ENCODE measurements around the gene HOXB3. TPM values are rescaled to one million over a fixed set of nuclear protein-coding genes. Genes with fewer than 3 reads are reported as not detected.

HOXB3 gene
- total RNA-seq, 1 experiment from 2014 or later: 8.8 TPM

DNA sequence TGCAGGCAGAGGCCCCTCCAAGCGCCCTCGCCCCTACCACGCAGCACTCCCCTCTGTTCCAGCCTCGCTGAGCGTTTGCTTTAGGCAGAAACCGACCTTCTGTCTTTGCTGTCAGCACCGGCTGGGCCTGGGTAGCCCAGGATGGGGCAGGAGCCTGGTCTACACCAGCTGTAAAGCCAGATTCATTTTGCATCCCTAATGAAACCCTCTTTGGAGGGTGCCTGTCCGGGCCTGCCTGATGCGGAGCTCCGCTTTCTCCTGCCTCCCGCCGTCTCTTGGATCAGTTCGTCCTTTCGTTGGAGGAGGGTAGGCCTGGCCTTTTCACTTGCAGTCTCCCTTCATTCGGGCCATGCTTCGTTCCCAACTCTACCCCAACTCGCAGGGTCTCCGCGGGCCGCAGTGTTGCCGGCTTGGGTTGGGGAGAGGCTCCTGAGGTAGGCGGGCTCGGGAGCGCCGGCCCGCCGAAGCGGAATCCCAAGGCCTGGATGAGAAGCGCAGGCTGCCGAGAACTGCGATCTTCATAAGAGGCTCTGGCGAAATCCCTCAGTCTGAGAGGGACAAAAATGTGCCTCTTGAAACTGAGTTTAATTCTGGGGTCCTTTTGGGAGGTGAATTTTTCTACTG is 29.9 kb upstream of the HOXB3 start:
- DNase-seq: no peak
- no peaks in the 10 kb centered on the region for H3K4me1 ChIP-seq
- H3K27me3 ChIP-seq: peaks cover 30% of the 10 kb centered on the region
- H3K9me3 ChIP-seq (replicated peaks): no peaks in the 10 kb centered on the region
- no peak overlapping the region for H3K27ac ChIP-seq
- no peak overlapping the region for H3K4me3 ChIP-seq
- no peaks in the 10 kb centered on the region for H3K36me3 ChIP-seq

- H3K9me3 ChIP-seq (replicated peaks): no peaks in the 10 kb centered on the region
- H3K27me3 ChIP-seq: peaks cover 18% of the 10 kb centered on the region
- H3K27ac ChIP-seq: no peak overlapping the region
- H3K36me3 ChIP-seq: no peaks in the 10 kb centered on the region
- H3K4me3 ChIP-seq: peak overlapping the region; percentile 34
- H3K4me1 ChIP-seq: no peaks in the 10 kb centered on the region
- peak; percentile 74 to 89 for DNase-seq
Measured at GRCh38 chr17:48618256-48618896, 28.3 kb upstream of the HOXB3 start.

GRCh38 chr17:48617471-48618255 is 27.6 kb upstream of the HOXB3 start:
- H3K36me3 ChIP-seq: no peaks in the 10 kb centered on the region
- no peak overlapping the region for H3K4me3 ChIP-seq
- no peak for DNase-seq
- H3K27ac ChIP-seq: no peak overlapping the region
- no peaks in the 10 kb centered on the region for H3K9me3 ChIP-seq (replicated peaks)
- H3K27me3 ChIP-seq: peaks cover 18% of the 10 kb centered on the region
- H3K4me1 ChIP-seq: no peaks in the 10 kb centered on the region

DNA sequence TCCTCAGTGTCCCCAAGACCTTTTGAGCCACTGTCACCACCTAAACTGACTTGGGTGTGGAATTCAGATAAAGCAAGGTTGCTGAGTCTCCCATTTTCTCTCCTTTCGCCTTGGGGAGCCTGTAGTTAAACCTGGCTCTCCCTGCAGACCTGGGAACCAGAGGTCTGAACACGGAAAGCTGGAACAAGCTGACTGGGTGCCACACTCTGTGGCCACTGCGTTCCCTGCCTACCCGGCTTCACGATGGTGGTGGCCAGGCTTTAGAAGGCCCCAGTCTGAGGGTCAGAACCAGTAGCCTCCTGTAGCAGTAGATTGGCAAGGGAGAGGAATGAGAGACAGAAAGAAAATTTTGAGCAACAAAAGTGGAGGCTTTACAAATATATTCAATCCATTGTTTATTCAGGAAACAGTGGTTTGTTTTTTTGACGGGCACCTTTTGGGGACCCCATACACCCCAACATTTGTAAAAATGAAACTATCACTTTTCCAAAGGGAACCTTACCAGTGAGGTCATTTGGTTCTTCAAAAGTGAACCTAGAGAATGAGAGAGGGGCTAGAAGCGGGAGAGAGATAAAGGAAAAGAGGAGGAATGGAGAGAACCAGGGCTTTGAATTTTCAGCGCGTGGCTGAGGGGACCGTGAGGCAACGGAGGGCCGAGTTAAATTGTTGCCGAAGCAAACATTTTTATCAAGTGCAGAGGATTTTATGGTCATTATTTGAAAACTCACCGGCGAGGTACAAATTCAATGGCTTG is 26.9 kb upstream of the HOXB3 start:
- no peaks in the 10 kb centered on the region for H3K9me3 ChIP-seq (replicated peaks)
- no peaks in the 10 kb centered on the region for H3K36me3 ChIP-seq
- no peak for DNase-seq
- H3K27ac ChIP-seq: no peak overlapping the region
- H3K27me3 ChIP-seq: peaks cover 18% of the 10 kb centered on the region
- no peak overlapping the region for H3K4me3 ChIP-seq
- H3K4me1 ChIP-seq: no peaks in the 10 kb centered on the region

DNA sequence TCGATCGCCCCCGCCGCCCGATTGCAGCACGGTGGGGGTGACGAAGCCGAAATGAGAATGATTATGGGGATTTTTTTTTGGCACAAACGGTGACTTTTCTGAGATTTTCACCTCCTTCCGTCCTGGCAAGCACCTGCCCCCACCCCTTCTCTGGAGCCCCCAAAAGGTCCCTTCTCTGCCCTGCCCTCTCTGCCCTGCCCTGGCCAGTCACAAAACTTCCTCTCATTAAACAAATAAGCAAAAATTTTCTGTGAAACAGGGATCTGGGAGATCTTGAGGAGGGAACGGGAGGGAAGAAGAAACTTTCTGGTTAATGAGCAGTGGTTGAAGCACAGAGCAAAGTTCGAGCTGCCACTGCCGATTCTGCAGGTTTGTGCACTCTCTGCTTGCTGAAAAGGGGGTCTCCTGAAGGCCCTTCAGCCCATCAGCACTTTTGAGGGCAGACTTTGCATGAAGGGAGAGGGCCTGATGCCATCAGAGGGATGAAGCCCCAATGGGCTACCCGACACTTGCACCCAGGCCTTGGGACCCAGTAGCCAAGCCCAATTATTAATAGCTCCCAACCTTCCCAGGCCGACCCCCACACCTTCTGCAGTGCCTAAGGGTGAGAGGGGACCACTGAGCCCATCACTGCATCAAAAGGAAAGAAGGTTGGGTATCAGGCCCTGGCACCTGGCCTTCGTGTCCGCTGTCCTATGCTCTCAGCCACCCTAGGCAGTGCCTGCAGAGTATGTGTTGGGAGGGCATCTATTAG is 26.1 kb upstream of the HOXB3 start:
- Histone ChIP-seq H3K4me3 (no peak overlapping the region), H3K4me1 (no peaks in the 10 kb centered on the region), H3K36me3 (no peaks in the 10 kb centered on the region), H3K27ac (no peak overlapping the region), H3K9me3 (replicated peaks) (no peaks in the 10 kb centered on the region), H3K27me3 (peaks cover 18% of the 10 kb centered on the region)
- no peak for DNase-seq

- H3K4me3 ChIP-seq: no peak within 1 kb of the TSS
- no peak for DNase-seq
Measured at GRCh38 chr17:48615047-48615962, 25.3 kb upstream of the HOXB3 start, which contains the start of gene HOXB8. TSS of gene HOXB8 (minus strand) at chr17:48615292. CDS start at chr17:48614704, 588 bp downstream.

GRCh38 chr17:48613862-48614694 is 24.0 kb upstream of the HOXB3 start:
- Histone ChIP-seq H3K4me1 (no peaks in the 10 kb centered on the region; the same call in 1 of the 2 replicates), H3K4me3 (peak overlapping the region; percentile 84), H3K9me3 (replicated peaks) (no peaks in the 10 kb centered on the region), H3K27ac (no peak overlapping the region), H3K36me3 (no peaks in the 10 kb centered on the region), H3K27me3 (peaks cover 18% of the 10 kb centered on the region)
- DNase-seq: no peak

More at GRCh38 chr17:48615047-48615962, 25.3 kb upstream of the HOXB3 start, which contains the start of gene HOXB8:
- H3K9me3 ChIP-seq (replicated peaks): no peaks in the 10 kb centered on the region
- no peaks in the 10 kb centered on the region for H3K4me1 ChIP-seq
- H3K36me3 ChIP-seq: no peaks in the 10 kb centered on the region
- no peak within 1 kb of the TSS for H3K27ac ChIP-seq
- H3K27me3 ChIP-seq: peaks cover 18% of the 10 kb centered on the region

GRCh38 chr17:48612854-48613691 is 23.0 kb upstream of the HOXB3 start:
- Histone ChIP-seq H3K4me1 (no peaks in the 10 kb centered on the region; the same call in 1 of the 2 replicates), H3K27ac (no peak overlapping the region), H3K4me3 (peak overlapping the region; percentile 84), H3K9me3 (replicated peaks) (no peaks in the 10 kb centered on the region), H3K36me3 (no peaks in the 10 kb centered on the region), H3K27me3 (peaks cover 13% of the 10 kb centered on the region)
- DNase-seq: peak; percentile 65 to 77

- H3K9me3 ChIP-seq (replicated peaks): no peaks in the 10 kb centered on the region
- DNase-seq: peak in 1 of 2 experiments; percentile 50
- H3K4me1 ChIP-seq: no peaks in the 10 kb centered on the region; the same call in 1 of the 2 replicates
- no peaks in the 10 kb centered on the region for H3K36me3 ChIP-seq
- no peak overlapping the region for H3K27ac ChIP-seq
- peak overlapping the region; percentile 84 for H3K4me3 ChIP-seq
- peaks cover 8% of the 10 kb centered on the region; the same call in 1 of the 2 replicates for H3K27me3 ChIP-seq
Measured at GRCh38 chr17:48612456-48612853, 22.4 kb upstream of the HOXB3 start.

GRCh38 chr17:48611681-48612455 is 21.8 kb upstream of the HOXB3 start:
- H3K4me3 ChIP-seq: peak overlapping the region; percentile 84
- H3K36me3 ChIP-seq: no peaks in the 10 kb centered on the region
- no peaks in the 10 kb centered on the region; the same call in 1 of the 2 replicates for H3K4me1 ChIP-seq
- DNase-seq: peak; percentile 70 to 73
- H3K27me3 ChIP-seq: peaks cover 8% of the 10 kb centered on the region; the same call in 1 of the 2 replicates
- H3K27ac ChIP-seq: no peak overlapping the region
- no peaks in the 10 kb centered on the region for H3K9me3 ChIP-seq (replicated peaks)

DNA sequence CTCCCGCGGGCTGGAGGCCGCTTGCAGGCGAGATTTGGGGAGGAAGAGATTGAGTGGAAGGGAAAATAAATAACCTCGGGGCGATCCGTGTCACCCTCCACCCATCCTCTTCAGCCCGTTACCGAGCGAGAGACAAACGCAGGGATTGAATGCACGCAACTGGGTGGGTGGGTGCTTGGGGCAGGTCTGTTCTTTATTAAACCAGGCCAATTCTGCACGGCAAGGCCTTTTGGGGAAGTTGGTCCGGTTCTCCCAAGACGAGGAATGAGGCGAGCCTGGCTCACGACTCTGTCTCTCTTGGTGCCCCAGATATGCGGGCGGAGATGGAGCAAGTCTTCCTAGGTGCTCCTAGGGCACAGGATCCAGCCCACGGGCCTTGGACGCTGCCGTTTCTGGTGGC is 21.2 kb upstream of the HOXB3 start:
- peak overlapping the region; percentile 74 for H3K27ac ChIP-seq
- no peaks in the 10 kb centered on the region for H3K36me3 ChIP-seq
- peak overlapping the region; percentile 84 for H3K4me3 ChIP-seq
- H3K4me1 ChIP-seq: no peaks in the 10 kb centered on the region; the same call in 1 of the 2 replicates
- peaks cover 7% of the 10 kb centered on the region; the same call in 1 of the 2 replicates for H3K27me3 ChIP-seq
- no peaks in the 10 kb centered on the region for H3K9me3 ChIP-seq (replicated peaks)
- peak; percentile 28 to 59 for DNase-seq
